T-helper 2 cell (primary cell): Measurements from ENCODE around the gene EPHB2.

Experiments
- DNase-seq, 5 experiments: peaks; one replicate each; pipeline versions ENCODE4 v3.0.0 to v3.0.0-alpha.2; 2012 to 2022

EPHB2 gene

GRCh38 chr1:22892789-22893188 is 182.2 kb downstream of the EPHB2 start:
- DNase-seq: no peak

GRCh38 chr1:22893292-22893691 is 182.7 kb downstream of the EPHB2 start:
- DNase-seq: no peak

GRCh38 chr1:22895357-22895756 is 184.7 kb downstream of the EPHB2 start:
- no peak for DNase-seq

- DNase-seq: no peak
Observed at GRCh38 chr1:22896184-22896583, 185.5 kb downstream of the EPHB2 start.

- no peak for DNase-seq
Observed at GRCh38 chr1:22900451-22900850, 189.8 kb downstream of the EPHB2 start.

- DNase-seq: no peak
Observed at GRCh38 chr1:22903113-22903512, 192.5 kb downstream of the EPHB2 start.

- no peak for DNase-seq
Observed at GRCh38 chr1:22906968-22907367, 196.3 kb downstream of the EPHB2 start.

- no peak for DNase-seq
Observed at GRCh38 chr1:22907528-22907927, 196.9 kb downstream of the EPHB2 start.

- DNase-seq: no peak
Observed at GRCh38 chr1:22908880-22909426, 198.3 kb downstream of the EPHB2 start.

GRCh38 chr1:22910286-22910685 is 199.6 kb downstream of the EPHB2 start:
- DNase-seq: no peak

GRCh38 chr1:22910986-22911651 is 200.5 kb downstream of the EPHB2 start:
- no peak for DNase-seq

- no peak for DNase-seq
Observed at GRCh38 chr1:22912311-22912710, 201.7 kb downstream of the EPHB2 start.

- no peak for DNase-seq
Observed at GRCh38 chr1:22913421-22914141, 202.9 kb downstream of the EPHB2 start.

GRCh38 chr1:22914156-22914555 is 203.5 kb downstream of the EPHB2 start:
- DNase-seq: no peak

GRCh38 chr1:22914633-22915217 is 204.1 kb downstream of the EPHB2 start:
- DNase-seq: no peak

GRCh38 chr1:22915231-22915630 is 204.6 kb downstream of the EPHB2 start:
- no peak for DNase-seq

- DNase-seq: no peak
Observed at GRCh38 chr1:22915816-22916470, 205.3 kb downstream of the EPHB2 start.

GRCh38 chr1:22916471-22916820 is 205.8 kb downstream of the EPHB2 start:
- DNase-seq: no peak

GRCh38 chr1:22917989-22918388 is 207.3 kb downstream of the EPHB2 start:
- DNase-seq: no peak

GRCh38 chr1:22918644-22919043 is 208.0 kb downstream of the EPHB2 start:
- DNase-seq: no peak

GRCh38 chr1:22919341-22920025 is 208.8 kb downstream of the EPHB2 start:
- DNase-seq: no peak

GRCh38 chr1:22920026-22920733 is 209.5 kb downstream of the EPHB2 start:
- no peak for DNase-seq
